MG63 (cell line): ENCODE results near the gene MCM3AP. TPM values are rescaled to one million over a fixed set of nuclear protein-coding genes. Genes with fewer than 3 reads are reported as not detected.
"Not testable (repeated sequence)": the region's sequence is repeated elsewhere in the genome, so short reads cannot be mapped to it uniquely, and the experiment has no call there.

Experiments
- DNase-seq: peaks from one replicate; pipeline ENCODE4 v3.0.0-alpha.2; 2020
- H3K27me3 ChIP-seq: fragments of 250-450 bp; sonication (Bioruptor Pico); 2 replicates; pipeline ENCODE4 v1.5.1; 2020; ENCODE audit warnings: mild to moderate bottlenecking, moderate library complexity
- H3K36me3 ChIP-seq: fragments of 250-450 bp; sonication (Bioruptor Pico); 2 replicates; pipeline ENCODE4 v1.5.1; 2020; ENCODE audit warnings: mild to moderate bottlenecking, moderate library complexity
- H3K4me3 ChIP-seq: fragments of 250-450 bp; sonication (Bioruptor Pico); 2 replicates; pipeline ENCODE4 v1.5.1; 2020; ENCODE audit warnings: mild to moderate bottlenecking, moderate library complexity
- H3K9me3 ChIP-seq: fragments of 250-450 bp; sonication (Bioruptor Pico); 2 replicates; pipeline ENCODE4 v1.5.1; 2020; ENCODE audit warnings: mild to moderate bottlenecking, moderate library complexity
- total RNA-seq: library from RNA; depleted of rRNA; stranded (reverse); fragments of >200 nt; shearing (Covaris generic); gene quantifications from 2 replicates; pipeline ENCODE4 v1.2.3, GENCODE V29; 2014; ENCODE audit warnings: low replicate concordance

Gene MCM3AP
- total RNA-seq, 1 experiment from 2014 or later, result 76.0 TPM

DNA sequence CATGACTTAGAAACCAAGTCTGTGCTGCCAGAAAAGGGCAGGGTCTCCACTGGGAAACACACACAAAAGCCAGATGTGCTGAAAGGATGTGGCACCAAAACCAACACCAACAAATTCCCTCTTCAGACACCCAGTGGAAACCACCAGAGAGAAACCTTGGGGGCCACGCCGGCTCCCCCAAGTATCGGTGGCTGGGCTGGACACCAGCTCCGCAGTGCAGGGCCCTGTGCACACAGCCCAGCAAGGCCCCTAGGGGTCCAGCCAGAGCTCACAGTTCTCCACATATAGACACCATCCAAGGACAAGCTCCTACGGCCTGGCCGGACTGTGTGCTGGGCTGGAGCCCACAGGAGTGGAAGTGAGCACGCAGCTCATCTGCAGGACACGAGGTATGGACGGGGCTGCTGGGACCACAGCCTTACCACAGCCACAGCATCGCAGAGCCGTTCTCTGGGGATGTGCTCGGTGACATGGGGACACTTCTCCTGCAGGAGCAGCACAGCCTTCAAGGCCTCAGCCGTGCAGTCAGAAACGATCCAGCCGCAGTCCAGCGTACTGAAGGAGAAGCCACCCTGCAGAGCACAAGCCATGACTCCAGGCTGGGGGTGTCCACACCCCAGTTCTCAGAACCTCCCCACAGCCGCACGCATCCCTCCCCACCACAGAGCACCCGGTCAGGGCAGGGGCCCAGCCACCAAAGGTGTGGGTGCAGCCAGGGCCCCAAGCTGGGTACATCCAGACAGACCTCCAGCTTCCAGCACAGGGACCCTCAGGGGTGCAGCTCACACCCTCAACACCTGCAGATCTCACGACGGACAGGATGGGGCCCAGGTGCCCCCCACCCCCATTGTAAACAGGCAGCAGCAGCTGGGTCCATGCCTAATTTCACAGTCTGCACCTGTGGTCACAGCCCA is 78.1 kb downstream of the MCM3AP start:
- no peak overlapping the region for H3K4me3 ChIP-seq
- peaks cover 41% of the 10 kb centered on the region for H3K36me3 ChIP-seq
- H3K27me3 ChIP-seq, result no peaks in the 10 kb centered on the region
- DNase-seq, result no peak
- H3K9me3 ChIP-seq, result no peaks in the 10 kb centered on the region

- Histone ChIP-seq H3K27me3 (no peaks in the 10 kb centered on the region), H3K36me3 (peaks cover 38% of the 10 kb centered on the region), H3K4me3 (no peak overlapping the region), H3K9me3 (no peaks in the 10 kb centered on the region)
- no peak for DNase-seq
Measured at GRCh38 chr21:46206163-46207005, 79.0 kb downstream of the MCM3AP start.

- Histone ChIP-seq H3K9me3 (no peaks in the 10 kb centered on the region), H3K36me3 (peaks cover 38% of the 10 kb centered on the region), H3K27me3 (no peaks in the 10 kb centered on the region), H3K4me3 (no peak overlapping the region)
- DNase-seq, result no peak
Measured at GRCh38 chr21:46205766-46206162, 79.6 kb downstream of the MCM3AP start.

DNA sequence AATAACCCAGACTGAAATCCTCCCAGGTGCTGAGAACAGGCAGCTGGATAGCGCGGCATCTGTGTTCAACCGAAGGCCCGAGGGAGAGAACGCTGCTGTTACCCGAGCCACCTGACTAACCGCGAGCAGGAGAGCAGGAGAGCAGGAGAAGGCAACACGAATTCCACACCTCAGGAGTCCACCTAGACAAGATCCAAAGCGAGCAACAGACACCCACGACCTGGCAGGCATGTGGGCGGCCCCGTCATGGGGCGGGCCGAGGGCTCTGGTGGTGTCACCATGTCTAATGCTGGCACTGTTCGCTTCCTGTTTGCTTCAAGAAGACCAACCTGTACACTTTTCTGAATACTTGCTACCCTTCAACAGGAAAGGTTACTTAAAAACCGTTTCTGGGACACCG is 80.2 kb downstream of the MCM3AP start:
- DNase-seq, result no peak
- Histone ChIP-seq H3K36me3 (peaks cover 36% of the 10 kb centered on the region), H3K4me3 (no peak overlapping the region), H3K27me3 (no peaks in the 10 kb centered on the region), H3K9me3 (no peaks in the 10 kb centered on the region)

DNA sequence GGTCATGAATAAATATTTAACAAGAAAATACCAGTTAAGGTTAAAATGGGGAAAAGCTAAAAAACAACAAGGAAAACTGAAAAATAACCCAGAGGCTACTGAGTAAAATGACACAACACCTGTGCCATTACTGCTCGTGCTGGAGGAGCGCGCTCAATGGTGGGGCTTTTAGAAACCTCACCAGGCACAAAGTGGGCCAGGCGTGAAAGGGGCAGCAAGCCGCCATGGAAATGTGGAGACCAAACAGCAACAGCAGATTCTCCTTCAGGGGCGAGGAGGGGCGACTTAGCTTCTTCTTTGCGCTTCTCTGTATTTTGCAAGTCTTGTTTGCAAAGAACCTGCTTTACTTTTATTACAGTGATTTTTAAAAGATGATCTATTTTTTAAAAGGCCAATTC is 82.2 kb downstream of the MCM3AP start:
- Histone ChIP-seq H3K9me3 (no peaks in the 10 kb centered on the region), H3K4me3 (no peak overlapping the region), H3K36me3 (peaks cover 45% of the 10 kb centered on the region), H3K27me3 (no peaks in the 10 kb centered on the region)
- no peak for DNase-seq

- peaks cover 45% of the 10 kb centered on the region for H3K36me3 ChIP-seq
- DNase-seq, result no peak
Measured at GRCh38 chr21:46202592-46203202, 82.7 kb downstream of the MCM3AP start.

DNA sequence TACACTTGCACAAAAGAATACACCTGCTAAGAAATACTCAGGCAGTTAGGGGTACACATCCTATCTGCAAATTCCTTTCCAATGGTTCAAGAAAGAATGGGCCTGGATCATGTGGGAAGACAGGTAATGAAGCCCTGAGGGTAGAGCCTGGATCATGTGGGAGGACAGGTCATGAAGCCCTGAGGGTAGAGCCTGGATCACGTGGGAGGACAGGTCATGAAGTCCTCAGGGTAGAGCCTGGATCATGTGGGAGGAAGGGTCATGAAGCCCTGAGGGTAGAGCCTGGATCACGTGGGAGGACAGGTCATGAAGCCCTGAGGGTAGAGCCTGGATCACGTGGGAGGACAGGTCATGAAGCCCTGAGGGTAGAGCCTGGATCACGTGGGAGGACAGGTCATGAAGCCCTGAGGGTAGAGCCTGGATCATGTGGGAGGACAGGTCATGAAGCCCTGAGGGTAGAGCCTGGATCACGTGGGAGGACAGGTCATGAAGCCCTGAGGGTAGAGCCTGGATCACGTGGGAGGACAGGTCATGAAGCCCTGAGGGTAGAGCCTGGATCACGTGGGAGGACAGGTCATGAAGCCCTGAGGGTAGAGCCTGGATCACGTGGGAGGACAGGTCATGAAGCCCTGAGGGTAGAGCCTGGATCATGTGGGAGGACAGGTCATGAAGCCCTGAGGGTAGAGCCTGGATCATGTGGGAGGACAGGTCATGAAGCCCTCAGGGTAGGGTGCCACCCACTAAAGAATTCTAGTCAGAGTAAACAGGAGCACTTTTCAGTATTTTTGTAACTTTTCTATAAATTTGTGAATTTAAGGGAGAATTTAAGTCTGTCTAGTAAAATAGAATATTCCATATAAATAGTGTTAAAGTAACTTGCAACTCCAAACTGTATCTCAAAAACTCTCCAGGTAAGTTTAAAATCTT is 84.3 kb downstream of the MCM3AP start:
- not testable (repeated sequence) for DNase-seq, H3K9me3 ChIP-seq, H3K4me3 ChIP-seq, H3K27me3 ChIP-seq
- H3K36me3 ChIP-seq, result peaks cover 55% of the 10 kb centered on the region

More at GRCh38 chr21:46202592-46203202, 82.7 kb downstream of the MCM3AP start:
- Histone ChIP-seq H3K4me3 (no peak overlapping the region), H3K27me3 (no peaks in the 10 kb centered on the region), H3K9me3 (no peaks in the 10 kb centered on the region)

DNA sequence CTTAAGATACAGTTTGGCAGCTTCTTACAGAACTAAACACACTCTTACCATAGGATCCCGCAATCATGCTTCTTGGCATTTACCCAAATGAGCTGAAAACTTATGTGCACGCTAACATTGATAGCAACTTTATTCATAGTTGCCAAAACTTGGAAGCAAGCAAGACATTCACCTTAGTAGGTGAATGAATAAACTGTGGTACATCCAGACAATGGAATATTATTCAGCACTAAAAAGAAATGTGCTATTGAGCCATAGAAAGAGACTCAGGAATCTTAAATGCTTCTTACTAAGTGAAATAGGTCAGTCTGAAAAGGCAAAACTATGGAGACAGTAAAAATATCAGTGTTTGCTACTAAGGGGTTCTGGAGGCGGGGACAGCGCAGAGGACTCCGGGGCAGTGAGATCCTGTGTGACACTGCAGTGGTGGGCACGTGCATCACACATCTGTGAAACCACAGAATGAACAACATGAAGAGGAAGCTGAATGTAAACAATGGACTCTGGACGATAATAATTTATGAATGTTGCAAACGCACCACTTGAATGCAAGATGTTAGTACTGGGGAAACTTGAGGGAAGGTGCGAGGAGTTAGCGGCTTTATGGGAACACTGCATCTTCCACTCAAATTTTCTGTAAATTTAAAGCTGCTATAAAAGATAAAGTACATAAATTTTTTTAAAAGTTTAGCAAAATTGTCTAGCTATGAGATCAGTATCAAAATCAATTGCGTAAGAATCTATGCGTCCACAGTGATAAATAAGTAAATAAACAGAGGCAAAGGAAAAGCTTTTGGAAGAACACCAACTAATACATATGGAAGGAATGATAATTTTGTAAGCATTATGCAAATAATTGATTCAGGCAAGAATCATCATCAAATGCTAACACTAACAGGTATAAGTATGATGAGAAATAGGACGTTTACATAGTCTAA is 85.7 kb downstream of the MCM3AP start:
- Histone ChIP-seq H3K36me3 (peaks cover 54% of the 10 kb centered on the region), H3K9me3 (no peaks in the 10 kb centered on the region), H3K4me3 (no peak overlapping the region), H3K27me3 (no peaks in the 10 kb centered on the region)
- DNase-seq, result no peak

GRCh38 chr21:46196733-46197132 is 88.7 kb downstream of the MCM3AP start:
- no peak for DNase-seq
- H3K36me3 ChIP-seq, result peaks cover 54% of the 10 kb centered on the region
- no peaks in the 10 kb centered on the region for H3K27me3 ChIP-seq
- no peak overlapping the region for H3K4me3 ChIP-seq
- no peaks in the 10 kb centered on the region for H3K9me3 ChIP-seq

GRCh38 chr21:46195595-46196195 is 89.7 kb downstream of the MCM3AP start:
- Histone ChIP-seq H3K4me3 (no peak overlapping the region), H3K27me3 (no peaks in the 10 kb centered on the region), H3K36me3 (peaks cover 61% of the 10 kb centered on the region), H3K9me3 (no peaks in the 10 kb centered on the region)
- DNase-seq, result no peak

- no peaks in the 10 kb centered on the region for H3K9me3 ChIP-seq
- no peak for DNase-seq
- peaks cover 58% of the 10 kb centered on the region for H3K36me3 ChIP-seq
- H3K4me3 ChIP-seq, result no peak overlapping the region
- H3K27me3 ChIP-seq, result no peaks in the 10 kb centered on the region
Measured at GRCh38 chr21:46194374-46195334, 90.8 kb downstream of the MCM3AP start.

DNA sequence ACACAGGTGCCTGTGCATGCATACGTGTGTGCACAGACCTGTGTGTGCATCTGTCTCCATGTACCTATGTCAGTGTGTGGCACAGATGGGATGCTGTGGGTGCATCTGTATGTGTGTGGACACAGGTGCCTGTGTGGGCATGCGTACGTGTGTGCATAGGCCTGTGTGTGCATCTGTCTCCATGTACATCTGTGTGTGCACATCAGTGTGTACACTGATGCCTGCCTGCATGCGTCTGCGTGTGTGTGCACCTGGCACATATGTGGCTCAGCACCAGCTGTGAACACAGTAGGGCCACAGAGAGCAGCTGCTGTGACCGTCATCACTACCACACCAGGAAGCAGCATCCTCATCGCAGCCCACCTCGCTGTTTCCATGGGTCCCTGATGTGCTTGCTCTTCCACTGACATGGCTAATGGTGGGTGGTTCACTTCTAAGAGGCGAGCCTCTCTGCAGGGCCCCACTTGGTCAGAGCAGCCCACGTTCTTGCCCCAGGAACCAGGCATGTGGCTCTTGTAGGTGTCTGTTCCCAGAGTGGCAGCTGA is 91.5 kb downstream of the MCM3AP start:
- Histone ChIP-seq H3K4me3 (no peak overlapping the region), H3K36me3 (peaks cover 53% of the 10 kb centered on the region), H3K9me3 (no peaks in the 10 kb centered on the region), H3K27me3 (no peaks in the 10 kb centered on the region)
- no peak for DNase-seq

DNA sequence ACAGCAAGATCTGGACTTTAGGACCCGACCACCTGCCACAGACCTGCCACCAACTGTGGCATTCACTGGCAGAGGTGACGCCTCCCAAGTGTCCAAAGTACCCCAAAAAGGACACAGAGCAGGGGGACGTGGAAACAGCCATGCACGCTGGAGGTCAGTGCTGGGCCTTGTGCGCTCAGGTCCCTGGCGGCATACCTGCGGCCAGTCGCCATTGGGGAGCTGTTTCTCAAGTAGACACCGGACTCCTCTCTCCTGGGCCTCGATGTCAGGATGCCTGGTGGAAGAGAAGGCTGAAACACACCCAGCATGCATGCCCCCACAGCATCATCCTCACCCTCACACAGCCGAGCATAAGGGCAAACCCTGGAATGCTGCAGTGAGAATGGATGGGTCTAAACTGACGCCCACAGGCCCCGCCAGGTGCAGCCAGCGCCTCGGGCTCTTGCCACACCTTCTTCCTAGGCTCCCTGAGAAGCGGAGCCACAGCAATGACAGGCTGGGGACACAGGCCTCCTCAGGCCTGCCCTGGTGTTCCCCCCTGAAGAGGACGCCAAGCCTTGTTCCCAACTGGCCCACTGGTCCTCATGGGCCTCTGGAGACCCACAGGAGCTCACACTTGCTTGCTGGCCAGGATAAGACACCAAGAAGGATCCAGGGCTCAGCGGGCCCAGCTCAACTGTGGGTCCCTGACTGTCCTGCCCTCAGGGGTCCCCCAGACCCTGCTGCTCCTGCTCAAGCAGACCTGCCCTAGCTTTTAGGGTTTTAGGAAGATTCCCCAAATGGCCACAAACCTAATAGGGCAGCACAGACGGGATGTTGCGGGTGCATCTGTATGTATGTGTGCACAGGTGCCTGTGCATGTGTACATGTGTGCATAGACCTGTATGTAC is 93.5 kb downstream of the MCM3AP start:
- H3K27me3 ChIP-seq, result no peaks in the 10 kb centered on the region
- DNase-seq, result no peak
- H3K9me3 ChIP-seq, result no peaks in the 10 kb centered on the region
- H3K4me3 ChIP-seq, result no peak overlapping the region
- H3K36me3 ChIP-seq, result peaks cover 48% of the 10 kb centered on the region
